Stimulated activated CD4-positive, alpha-beta T cell treated with anti-CD3 and anti-CD28 coated beads, Interleukin-15, amount 100 ng/mL, for 48 hours (primary cell): ENCODE data around the gene AFF3.

Experiments used
- DNase-seq, 2 donors: peaks; one replicate each; pipeline ENCODE4 v3.0.0-alpha.2; 2020; ENCODE audit warnings: low read depth in 2 of 2

The AFF3 gene

GRCh38 chr2:99881901-99882591 is 260.3 kb downstream of the AFF3 start:
- DNase-seq = no peak

- DNase-seq = no peak
These were observed 261.5 kb downstream of the AFF3 start for GRCh38 chr2:99880964-99881294.

- DNase-seq = no peak
These were observed 262.0 kb downstream of the AFF3 start for GRCh38 chr2:99880148-99880963.

- DNase-seq = no peak
These were observed 262.9 kb downstream of the AFF3 start for GRCh38 chr2:99879481-99879880.

GRCh38 chr2:99878581-99879350 is 263.6 kb downstream of the AFF3 start:
- DNase-seq = no peak

- no peak for DNase-seq
These were observed 264.4 kb downstream of the AFF3 start for GRCh38 chr2:99877963-99878362.

- DNase-seq = no peak
These were observed 265.4 kb downstream of the AFF3 start for GRCh38 chr2:99876956-99877355.

- no peak for DNase-seq
These were observed 266.7 kb downstream of the AFF3 start for GRCh38 chr2:99875627-99876201.

- no peak for DNase-seq
These were observed 274.1 kb downstream of the AFF3 start for GRCh38 chr2:99868260-99868659.

GRCh38 chr2:99867770-99868169 is 274.6 kb downstream of the AFF3 start:
- DNase-seq = no peak

- no peak for DNase-seq
These were observed 276.3 kb downstream of the AFF3 start for GRCh38 chr2:99865818-99866676.

- DNase-seq = no peak
These were observed 277.5 kb downstream of the AFF3 start for GRCh38 chr2:99864561-99865553.

GRCh38 chr2:99863903-99864270 is 278.5 kb downstream of the AFF3 start:
- DNase-seq = no peak

GRCh38 chr2:99863236-99863902 is 279.0 kb downstream of the AFF3 start:
- no peak for DNase-seq

- no peak for DNase-seq
These were observed 279.8 kb downstream of the AFF3 start for GRCh38 chr2:99862566-99862965.

GRCh38 chr2:99861376-99861760 is 281.0 kb downstream of the AFF3 start:
- DNase-seq = no peak

- no peak for DNase-seq
These were observed 281.5 kb downstream of the AFF3 start for GRCh38 chr2:99860720-99861375.

GRCh38 chr2:99858951-99859596 is 283.3 kb downstream of the AFF3 start:
- no peak for DNase-seq
